H1 (cell line): ENCODE data around the gene SPOCK1. TPM values are rescaled to one million over a fixed set of nuclear protein-coding genes. Genes with fewer than 3 reads are reported as not detected.

ENCODE experiments used
- CTCF ChIA-PET: fragments of 300-600 bp; sonication (Branson Sonifier 250); formaldehyde crosslinking; loops from one replicate; lab custom pipeline; 2021; ENCODE audit not compliant: partially characterized antibody; lab: Charles Lee
- POLR2A ChIA-PET: fragments of 300-600 bp; sonication (Branson Sonifier 250); formaldehyde crosslinking; loops from one replicate; lab custom pipeline; 2021; ENCODE audit warnings: inconsistent platforms; ENCODE audit not compliant: partially characterized antibody; lab: Charles Lee
- DNase-seq, 2 experiments: peaks; one replicate each; pipeline versions ENCODE4 v3.0.0 to v3.0.0-alpha.2; 2010 to 2022; ENCODE audit warnings: low spot score in 2 of 2, low read depth in 1 of 2, mixed read lengths in 1 of 2
- FAIRE-seq: peaks from 2 replicates; lab custom pipeline; 2011; peaks lifted over from hg19 to GRCh38; lab: Jason Lieb, UNC
- H2AFZ ChIP-seq: 2 replicates; pipeline ENCODE4 v1.8.1; 2012; ENCODE audit warnings: low read length, inconsistent platforms
- H2AK5ac ChIP-seq: 2 replicates; pipeline ENCODE4 v1.6.1; 2013; ENCODE audit warnings: low read depth, low read length
- H2BK120ac ChIP-seq: replicated peaks from 2 replicates; pipeline ENCODE3; 2013; ENCODE audit warnings: low read depth, low read length, inconsistent platforms
- H2BK12ac ChIP-seq: 2 replicates; pipeline ENCODE4 v1.6.1; 2013; ENCODE audit warnings: low read depth, low read length
- H2BK15ac ChIP-seq: 2 replicates; pipeline ENCODE4 v1.6.1; 2013; ENCODE audit warnings: low read length
- H2BK20ac ChIP-seq: 2 replicates; pipeline ENCODE4 v1.6.1; 2013; ENCODE audit warnings: low read length
- H2BK5ac ChIP-seq: 2 replicates; pipeline ENCODE4 v1.6.1; 2013; ENCODE audit warnings: low read depth, low read length
- H3K14ac ChIP-seq: 2 replicates; pipeline ENCODE4 v1.6.1; 2013; ENCODE audit warnings: inconsistent platforms; ENCODE audit not compliant: insufficient read length
- H3K18ac ChIP-seq: 2 replicates; pipeline ENCODE4 v1.6.1; 2013; ENCODE audit warnings: low read length; ENCODE audit errors: extremely low read depth
- H3K23ac ChIP-seq: 2 replicates; pipeline ENCODE4 v1.6.1; 2013; ENCODE audit warnings: inconsistent platforms; ENCODE audit not compliant: insufficient read length
- H3K23me2 ChIP-seq: 2 replicates; pipeline ENCODE4 v1.6.1; 2013; ENCODE audit warnings: low read depth, low read length
- H3K27ac ChIP-seq: 2 replicates; pipeline ENCODE4 v1.6.1; 2011; ENCODE audit warnings: low read depth, low read length, inconsistent platforms
- H3K27me3 ChIP-seq, 4 experiments: replicated peaks in 1 of 4; 1 replicate in 1 of 4; 2 replicates in 3 of 4; pipeline versions ENCODE4 v1.6.1 to v1.8.1; 2011 to 2013; ENCODE audit warnings: low read length in 3 of 4, mild to moderate bottlenecking in 3 of 4, inconsistent platforms in 2 of 4, mixed read lengths in 2 of 4, moderate library complexity in 1 of 4; ENCODE audit not compliant: control insufficient read depth in 3 of 4, insufficient read depth in 3 of 4; ENCODE audit errors: extremely low read depth in 1 of 4
- H3K36me3 ChIP-seq, 4 experiments: 2 replicates each; pipeline versions ENCODE4 v1.6.1 to v1.8.1; 2011 to 2013; ENCODE audit warnings: mild to moderate bottlenecking in 4 of 4, low read length in 3 of 4, moderate library complexity in 2 of 4, control low read depth in 1 of 4, inconsistent platforms in 1 of 4; ENCODE audit not compliant: insufficient read depth in 4 of 4, control insufficient read depth in 2 of 4
- H3K4ac ChIP-seq: replicated peaks from 2 replicates; pipeline ENCODE3; 2013; ENCODE audit warnings: low read length, low read depth, mixed read lengths, inconsistent platforms; ENCODE audit not compliant: insufficient read length
- H3K4me1 ChIP-seq, 4 experiments: replicated peaks in 1 of 4; 1 replicate in 1 of 4; 2 replicates in 3 of 4; pipeline versions ENCODE4 v1.6.1 to v1.8.1; 2011 to 2013; ENCODE audit warnings: low read length in 3 of 4, inconsistent platforms in 2 of 4, mixed read lengths in 1 of 4; ENCODE audit not compliant: insufficient read depth in 4 of 4, control insufficient read depth in 3 of 4
- H3K4me2 ChIP-seq, 2 experiments: 2 replicates each; pipeline versions ENCODE4 v1.6.1 to v1.8.1; 2011 to 2013; ENCODE audit warnings: low read depth in 2 of 2, low read length in 2 of 2, control low read depth in 1 of 2, inconsistent platforms in 1 of 2, mild to moderate bottlenecking in 1 of 2; ENCODE audit not compliant: insufficient read depth in 1 of 2
- H3K4me3 ChIP-seq, 4 experiments: fragments of 200-600, 300-600 bp in 1 of 4; sonication (generic), shearing (Covaris generic), sonication (Bioruptor Twin) in 1 of 4; 2 replicates each; pipeline versions ENCODE4 v1.5.1 to v1.8.1; 2011 to 2016; ENCODE audit warnings: low read length in 4 of 4, low read depth in 3 of 4, control low read depth in 2 of 4, inconsistent platforms in 2 of 4, mild to moderate bottlenecking in 2 of 4, mixed read lengths in 1 of 4, moderate library complexity in 1 of 4; ENCODE audit not compliant: insufficient read depth in 2 of 4; ENCODE audit errors: extremely low read depth in 1 of 4
- H3K56ac ChIP-seq: replicated peaks from 2 replicates; pipeline ENCODE3; 2013; ENCODE audit warnings: low read depth, mild to moderate bottlenecking, mixed read lengths, low read length, inconsistent platforms; ENCODE audit not compliant: insufficient read length
- H3K79me1 ChIP-seq: 2 replicates; pipeline ENCODE4 v1.6.1; 2013; ENCODE audit warnings: low read depth, low read length, control low read depth
- H3K79me2 ChIP-seq, 2 experiments: 2 replicates each; pipeline versions ENCODE4 v1.6.1 to v1.8.1; 2012 to 2013; ENCODE audit warnings: low read length in 2 of 2, mild to moderate bottlenecking in 2 of 2, inconsistent platforms in 1 of 2; ENCODE audit not compliant: insufficient read depth in 2 of 2, control insufficient read depth in 1 of 2
- H3K9ac ChIP-seq, 4 experiments: replicated peaks in 1 of 4; 1 replicate in 1 of 4; 2 replicates in 3 of 4; pipeline versions ENCODE4 v1.6.1 to v1.8.1; 2011 to 2013; ENCODE audit warnings: low read depth in 3 of 4, low read length in 3 of 4, control low read depth in 2 of 4, mild to moderate bottlenecking in 2 of 4, moderate library complexity in 2 of 4, inconsistent platforms in 1 of 4; ENCODE audit errors: extremely low read depth in 1 of 4
- H3K9me3 ChIP-seq, 2 experiments: 2 replicates each; pipeline versions ENCODE4 v1.6.1 to v1.8.1; 2012 to 2013; ENCODE audit warnings: mild to moderate bottlenecking in 2 of 2, moderate library complexity in 2 of 2, control low read depth in 1 of 2, inconsistent platforms in 1 of 2, low read depth in 1 of 2, low read length in 1 of 2, mixed read lengths in 1 of 2; ENCODE audit not compliant: insufficient read depth in 2 of 2
- H4K20me1 ChIP-seq, 2 experiments: replicated peaks in 1 of 2; 2 replicates each; pipeline versions ENCODE3 to v1.8.1; 2011 to 2013; ENCODE audit warnings: inconsistent platforms in 2 of 2, low read length in 2 of 2, mild to moderate bottlenecking in 1 of 2; ENCODE audit not compliant: insufficient read depth in 2 of 2, control insufficient read depth in 1 of 2
- H4K5ac ChIP-seq: 2 replicates; pipeline ENCODE4 v1.6.1; 2013; ENCODE audit warnings: low read length, low read depth, mixed read lengths, inconsistent platforms; ENCODE audit not compliant: insufficient read length
- H4K8ac ChIP-seq: 2 replicates; pipeline ENCODE4 v1.8.0; 2013; ENCODE audit warnings: mild to moderate bottlenecking, moderate library complexity, low read length, inconsistent platforms; ENCODE audit not compliant: insufficient read depth; ENCODE audit errors: extremely low read depth
- H4K91ac ChIP-seq: replicated peaks from 2 replicates; pipeline ENCODE3; 2013; ENCODE audit warnings: low read length, mixed read lengths, inconsistent platforms; ENCODE audit not compliant: insufficient read length
- HDAC6 ChIP-seq: IDR thresholded peaks from one replicate; pipeline ENCODE4 v1.7.1; 2012; ENCODE audit warnings: low read depth, mild to moderate bottlenecking, inconsistent platforms, low read length, moderate library complexity
- KDM4A ChIP-seq: IDR thresholded peaks from one replicate; pipeline ENCODE4 v1.7.1; 2012; ENCODE audit warnings: low read depth, mild to moderate bottlenecking, moderate library complexity, low read length, inconsistent platforms; ENCODE audit not compliant: severe bottlenecking
- NRF1 ChIP-seq: IDR thresholded peaks from 2 replicates; pipeline ENCODE4 v1.6.1; 2011; ENCODE audit warnings: mild to moderate bottlenecking, low read depth, low read length, improper control_type of control experiment
- RFX5 ChIP-seq: IDR thresholded peaks from 2 replicates; pipeline ENCODE4 v1.6.1; 2011; ENCODE audit warnings: low read depth, low read length, improper control_type of control experiment, borderline replicate concordance
- SAP30 ChIP-seq: fragments of 300-600 bp; sonication (generic); IDR thresholded peaks from 2 replicates; pipeline ENCODE4 v1.7.1; 2012; ENCODE audit warnings: low read length, moderate library complexity, mild to moderate bottlenecking, inconsistent platforms; ENCODE audit not compliant: insufficient read depth, insufficient replicate concordance
- WGBS, 2 experiments: shearing (Covaris generic) in 1 of 2; methylation state at CpG; one replicate each; pipeline versions ENCODE4 v1.1.6 to v1.1.7; 2013 to 2015; ENCODE audit warnings: low lambda C conversion rate in 2 of 2, mixed read lengths in 2 of 2, inconsistent platforms in 1 of 2, low coverage in 1 of 2, missing lambda C conversion rate in 1 of 2; ENCODE audit not compliant: insufficient replicate concordance in 2 of 2, insufficient coverage in 1 of 2, insufficient read length in 1 of 2; ENCODE audit errors: extremely low coverage in 1 of 2, missing lambda C conversion rate in 1 of 2; 5-methylcytosine and 5-hydroxymethylcytosine counted together
- polyA plus RNA-seq, 7 experiments: library from polyadenylated mRNA; depleted of rRNA in 3 of 7; stranded (reverse) in 5 of 7; unstranded in 2 of 7; fragments of >200 nt in 5 of 7; fragments of 200-250 nt in 2 of 7; gene quantifications; 1 replicate in 5 of 7; 2 replicates in 1 of 7; 4 replicates in 1 of 7; pipeline versions ENCODE4 v1.2.1 to v1.2.3, GENCODE V29; 2011 to 2013; ENCODE audit warnings: missing spikeins in 2 of 7, mixed read lengths in 2 of 7
- total RNA-seq: library from RNA; stranded (reverse); fragmentation: NEBNext Ultra II Directional; extraction: Animal tissue kit (Norgen Biotek cat#: 25700); gene quantifications from 2 replicates; pipeline ENCODE4 v1.2.1, GENCODE V29; 2021

SPOCK1 gene
- total and polyA plus RNA-seq, 2 of the 8 experiments (the other 6 are each of a cell fraction or from before 2014, with no cell fraction given), result 6.9 to 18.1 TPM

GRCh38 chr5:137265457-137265856 lies 233.7 kb downstream of the SPOCK1 start:
- Histone ChIP-seq H3K4me3 (no peak overlapping the region), H3K79me2 (no peaks in the 10 kb centered on the region), H3K4me1 (no peaks in the 10 kb centered on the region), H3K18ac (no peak overlapping the region), H3K4me2 (no peak overlapping the region), H3K9me3 (no peaks in the 10 kb centered on the region), H3K14ac (no peak overlapping the region), H4K8ac (no peak overlapping the region), H3K4ac (no peak overlapping the region), H3K23ac (no peak overlapping the region), H2BK120ac (no peak overlapping the region), H2BK15ac (no peak overlapping the region), H4K20me1 (no peaks in the 10 kb centered on the region), H4K5ac (no peak overlapping the region), H2AK5ac (no peak overlapping the region), H3K23me2 (no peaks in the 10 kb centered on the region), H2AFZ (no peak overlapping the region), H3K9ac (no peak overlapping the region), H2BK20ac (no peak overlapping the region), H3K79me1 (no peaks in the 10 kb centered on the region), H2BK5ac (no peak overlapping the region), H3K27ac (no peak overlapping the region), H3K36me3 (no peaks in the 10 kb centered on the region), H3K27me3 (no peaks in the 10 kb centered on the region), H2BK12ac (no peak overlapping the region), H4K91ac (no peak overlapping the region), H3K56ac (no peak overlapping the region)
- TF ChIP-seq HDAC6 (no peak), RFX5 (no peak), SAP30 (no peak), KDM4A (no peak), NRF1 (no peak)
- no peak for FAIRE-seq
- CTCF ChIA-PET, result interaction anchor here (1.2 kb wide), 2 partner anchors 19 to 55 kb away, joined by 3 read pairs; no protein-coding TSS in a partner anchor
- POLR2A ChIA-PET, result no interaction called here
- 91% methylated on average over 1 of the region's 1 CpG; no CpG with 5 or more reads in 1 of the 2 experiments for WGBS, 2 experiments
- DNase-seq, result no peak
